Breast epithelium (tissue), 4 donors: Measurements from ENCODE around the gene WNT5B. TPM values are rescaled to one million over a fixed set of nuclear protein-coding genes. Genes with fewer than 3 reads are reported as not detected.

Experiments used
- DNase-seq, 2 donors: peaks; one replicate each; pipeline ENCODE4 v3.0.0-alpha.2; 2019; ENCODE audit warnings: low spot score in 2 of 2
- H3K27ac ChIP-seq, 2 donors: fragments of 200-600 bp; sonication (generic) in 1 of 2; one replicate each; pipeline ENCODE4 v1.5.1; 2016 to 2019; ENCODE audit warnings: mild to moderate bottlenecking in 1 of 2
- H3K27me3 ChIP-seq, 2 donors: fragments of 200-600 bp; sonication (generic) in 1 of 2; one replicate each; pipeline versions ENCODE4 v1.5.1 to v1.6.0; 2017 to 2019; ENCODE audit warnings: control low read depth in 1 of 2, mild to moderate bottlenecking in 1 of 2
- H3K36me3 ChIP-seq: fragments of 200-600 bp; one replicate; pipeline ENCODE4 v1.5.1; 2019
- H3K4me1 ChIP-seq, 2 donors: fragments of 200-600 bp; sonication (generic); one replicate each; pipeline ENCODE4 v1.5.1; 2016 to 2019; ENCODE audit warnings: control low read depth in 1 of 2
- H3K4me3 ChIP-seq, 3 donors: fragments of 200-600 bp; sonication (generic); 1 replicate in 2 of 3; 2 replicates in 1 of 3; pipeline ENCODE4 v1.5.1; 2016 to 2019; ENCODE audit warnings: mild to moderate bottlenecking in 3 of 3, moderate library complexity in 2 of 3
- H3K9me3 ChIP-seq, 2 donors: fragments of 200-600 bp; sonication (generic) in 1 of 2; one replicate each; pipeline ENCODE4 v1.5.1; 2016 to 2019; ENCODE audit warnings: control low read depth in 1 of 2
- POLR2A ChIP-seq: fragments of 450-650 bp; IDR thresholded peaks from one replicate; pipeline ENCODE4 v1.6.1; 2016; ENCODE audit warnings: antibody characterized with exemption, mild to moderate bottlenecking, moderate library complexity
- POLR2AphosphoS5 ChIP-seq, 3 donors: sonication (generic); formaldehyde crosslinking; IDR thresholded peaks; one replicate each; pipeline ENCODE4 v1.6.1; 2017; ENCODE audit warnings: antibody characterized with exemption in 3 of 3
- intact Hi-C: fragments of 100-400 bp; cut with DNase I; formaldehyde crosslinking; loops from one replicate; pipeline ENCODE4 v1.15.1; 2023; ENCODE audit warnings: low total_unique reads
- total RNA-seq, 3 donors: library from RNA; depleted of rRNA; stranded (reverse); fragments of >200 nt; gene quantifications; one replicate each; pipeline ENCODE4 v1.1.0, GENCODE V29; 2016
- TF ChIP-seq, protein P1 (sequence below), 3 donors: fragments of 450-650 bp; IDR thresholded peaks; one replicate each; pipeline ENCODE4 v1.5.1; 2016 to 2017; ENCODE audit warnings: antibody characterized with exemption in 3 of 3, mild to moderate bottlenecking in 3 of 3, moderate library complexity in 3 of 3

Gene WNT5B
- total RNA-seq, 3 donors from 2014 or later: 3.9 to 11.9 (median 4.0) TPM

DNA sequence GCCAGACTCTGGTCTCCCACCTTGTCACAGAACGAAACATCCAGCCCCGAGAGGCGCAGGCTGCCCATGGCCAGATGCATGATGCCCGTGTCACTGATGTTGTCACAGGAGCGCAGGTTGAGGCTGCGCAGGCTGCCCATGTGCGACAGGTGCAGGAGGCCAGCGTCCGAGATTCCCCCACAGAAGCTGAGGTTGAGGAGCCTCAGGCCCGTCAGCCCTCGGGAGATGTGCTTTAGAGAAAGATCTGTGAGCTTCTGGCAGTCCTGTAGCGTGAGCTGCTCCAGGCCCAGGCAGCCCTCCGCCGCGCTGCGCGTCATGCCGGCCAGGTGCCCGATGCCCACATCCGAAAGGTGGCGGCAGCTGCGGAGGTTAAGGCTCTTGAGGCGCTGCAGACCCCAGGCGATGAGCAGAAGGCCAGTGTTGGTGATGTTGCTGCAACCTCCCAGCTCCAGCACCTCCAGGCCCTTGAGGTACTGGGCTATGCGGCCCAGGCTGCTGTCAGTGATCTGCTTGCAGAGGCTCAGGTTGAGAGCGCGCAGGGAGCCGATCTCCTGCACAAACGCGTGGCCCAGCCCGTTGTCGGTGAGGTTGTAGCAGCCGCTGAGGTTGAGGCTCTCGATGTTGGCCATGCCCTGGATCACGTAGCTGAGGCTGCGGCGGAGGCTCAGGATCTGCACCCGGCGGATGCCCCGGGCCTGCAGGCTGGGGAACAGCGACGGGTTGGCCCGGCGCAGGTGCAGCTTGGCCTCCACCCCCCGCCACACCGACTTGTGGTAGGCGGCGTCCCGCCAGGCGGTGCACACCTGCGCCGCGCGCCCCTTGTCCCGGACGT, 35.6 kb upstream of the WNT5B start:
- TF ChIP-seq POLR2AphosphoS5 (IDR thresholded peaks at IDR 0.05) (peak in 1 of 3 donors; percentile 8), POLR2A (no peak)
- TF ChIP-seq, protein P1, sequence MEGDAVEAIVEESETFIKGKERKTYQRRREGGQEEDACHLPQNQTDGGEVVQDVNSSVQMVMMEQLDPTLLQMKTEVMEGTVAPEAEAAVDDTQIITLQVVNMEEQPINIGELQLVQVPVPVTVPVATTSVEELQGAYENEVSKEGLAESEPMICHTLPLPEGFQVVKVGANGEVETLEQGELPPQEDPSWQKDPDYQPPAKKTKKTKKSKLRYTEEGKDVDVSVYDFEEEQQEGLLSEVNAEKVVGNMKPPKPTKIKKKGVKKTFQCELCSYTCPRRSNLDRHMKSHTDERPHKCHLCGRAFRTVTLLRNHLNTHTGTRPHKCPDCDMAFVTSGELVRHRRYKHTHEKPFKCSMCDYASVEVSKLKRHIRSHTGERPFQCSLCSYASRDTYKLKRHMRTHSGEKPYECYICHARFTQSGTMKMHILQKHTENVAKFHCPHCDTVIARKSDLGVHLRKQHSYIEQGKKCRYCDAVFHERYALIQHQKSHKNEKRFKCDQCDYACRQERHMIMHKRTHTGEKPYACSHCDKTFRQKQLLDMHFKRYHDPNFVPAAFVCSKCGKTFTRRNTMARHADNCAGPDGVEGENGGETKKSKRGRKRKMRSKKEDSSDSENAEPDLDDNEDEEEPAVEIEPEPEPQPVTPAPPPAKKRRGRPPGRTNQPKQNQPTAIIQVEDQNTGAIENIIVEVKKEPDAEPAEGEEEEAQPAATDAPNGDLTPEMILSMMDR (IDR thresholded peaks at IDR 0.05): no peak
- intact Hi-C loops: loop anchor here (10.0 kb wide), 1 partner anchor 1209 kb away; the partner anchor contains the start of gene KDM5A
- no peak for DNase-seq
- no peaks in the 10 kb centered on the region for H3K9me3 ChIP-seq
- peaks cover 23 to 39% of the 10 kb centered on the region in 2 donors for H3K4me1 ChIP-seq
- peak overlapping the region; percentile 94 to 95 for H3K27ac ChIP-seq
- peak overlapping the region; percentile 77 to 87 (median 83) for H3K4me3 ChIP-seq
- H3K27me3 ChIP-seq: no peaks in the 10 kb centered on the region
- no peaks in the 10 kb centered on the region for H3K36me3 ChIP-seq

DNA sequence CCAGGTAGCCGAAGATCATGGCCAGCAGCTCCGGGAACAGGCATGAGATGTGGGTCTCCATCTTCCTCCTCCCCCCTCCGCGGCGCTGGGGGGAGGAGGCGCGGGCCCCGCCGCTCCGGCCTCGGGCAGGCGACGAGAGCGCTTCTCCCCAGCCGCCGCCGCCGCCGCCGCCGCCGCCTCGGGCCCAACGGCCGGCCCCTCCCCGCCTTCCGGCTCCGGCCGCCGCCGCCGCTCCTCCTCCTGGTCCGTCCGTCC, 35.1 kb upstream of the WNT5B start:
- TF ChIP-seq, protein P1 (IDR thresholded peaks at IDR 0.05): no peak
- TF ChIP-seq POLR2A (no peak), POLR2AphosphoS5 (IDR thresholded peaks at IDR 0.05) (peak in 1 of 3 donors; percentile 2)
- no peaks in the 10 kb centered on the region for H3K9me3 ChIP-seq
- H3K27ac ChIP-seq: peak overlapping the region; percentile 94 to 95
- intact Hi-C loops: loop anchor here (10.0 kb wide), 1 partner anchor 1209 kb away; the partner anchor contains the start of gene KDM5A
- H3K36me3 ChIP-seq: no peaks in the 10 kb centered on the region
- H3K27me3 ChIP-seq: no peaks in the 10 kb centered on the region
- peaks cover 23 to 39% of the 10 kb centered on the region in 2 donors for H3K4me1 ChIP-seq
- peak overlapping the region; percentile 77 to 87 (median 83) for H3K4me3 ChIP-seq
- no peak for DNase-seq

DNA sequence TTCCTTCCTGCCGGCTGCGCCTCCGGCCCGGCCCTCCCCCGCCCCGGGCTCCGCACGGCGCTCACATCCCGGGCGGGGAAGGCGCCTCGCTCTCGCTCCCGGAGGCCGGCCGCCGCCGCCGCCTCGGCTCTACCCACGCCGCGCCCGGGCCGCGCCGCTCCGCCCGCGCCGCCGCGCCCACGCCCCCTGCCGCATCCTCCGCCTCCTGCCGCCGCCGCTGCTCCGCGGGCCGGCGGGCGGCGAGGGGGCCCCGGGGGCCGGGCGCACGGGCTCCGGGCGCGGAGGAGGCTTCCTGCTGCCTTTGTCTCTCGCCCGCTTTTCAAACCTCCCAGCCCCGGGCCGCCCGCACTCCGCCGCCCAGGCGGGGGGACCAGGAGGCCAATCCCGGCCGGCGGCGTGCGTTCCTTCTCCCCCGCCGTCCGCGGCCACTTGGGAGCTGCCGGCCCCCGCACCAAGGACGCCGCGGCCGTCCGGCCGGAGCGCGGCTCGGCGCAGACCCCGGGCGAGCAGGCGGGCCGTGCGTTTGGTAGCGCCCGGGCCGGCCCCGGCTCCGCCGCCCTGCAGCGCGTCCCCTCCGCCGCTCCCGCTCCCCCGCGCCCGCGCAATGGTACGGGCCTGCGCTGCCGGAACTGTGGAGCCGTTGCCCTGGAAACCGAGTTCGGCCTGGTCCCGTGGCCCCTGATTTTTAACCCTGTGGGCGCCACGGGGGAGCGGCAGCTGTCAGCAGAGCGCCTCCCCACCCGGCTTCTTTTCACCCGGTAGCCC, 34.6 kb upstream of the WNT5B start, which contains the start of gene FBXL14:
FBXL14 (minus strand) TSS at position 321 of the 765 bp plus-strand sequence. CDS start 515 bp downstream, outside the sequence.
- intact Hi-C loops: loop anchor here (10.0 kb wide), 1 partner anchor 1210 kb away; the partner anchor contains the start of gene KDM5A
- TF ChIP-seq POLR2A: no peak
- TF ChIP-seq, protein P1 (IDR thresholded peaks at IDR 0.05): peak in 1 of 3 donors; percentile 9
- H3K9me3 ChIP-seq: no peaks in the 10 kb centered on the region
- no peaks in the 10 kb centered on the region for H3K27me3 ChIP-seq
- DNase-seq: peak; percentile 60 to 81
- no peaks in the 10 kb centered on the region for H3K36me3 ChIP-seq
- peak within 1 kb of the TSS; percentile 77 to 87 (median 83) for H3K4me3 ChIP-seq
- H3K4me1 ChIP-seq: peaks cover 23 to 38% of the 10 kb centered on the region in 2 donors
- H3K27ac ChIP-seq: peak within 1 kb of the TSS; percentile 94 to 95

DNA sequence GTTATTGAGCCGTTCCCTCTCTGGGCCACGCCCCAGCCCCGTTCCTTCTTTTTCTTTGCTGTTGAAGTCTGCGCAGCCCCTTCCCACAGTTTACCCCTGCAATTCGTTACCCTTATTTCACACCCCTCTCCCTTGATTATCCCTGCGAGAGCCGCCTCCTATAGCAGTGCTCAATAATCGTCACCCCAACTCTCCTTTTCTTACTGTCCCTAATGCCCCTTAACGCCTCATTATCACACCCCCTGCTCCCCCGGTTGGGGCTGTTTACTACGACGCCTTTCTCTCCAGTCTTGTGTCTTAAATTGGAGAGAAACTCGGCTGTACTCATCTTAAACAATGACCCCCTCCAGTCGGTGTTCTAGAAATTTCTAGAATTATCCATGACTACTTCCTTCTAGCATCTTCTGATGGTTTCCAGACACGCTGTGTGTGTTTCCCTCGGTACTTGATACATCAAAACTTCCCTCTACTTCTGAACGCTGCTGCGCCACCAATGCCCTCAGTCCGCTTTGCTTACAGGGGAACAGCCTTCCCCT, 33.9 kb upstream of the WNT5B start:
- no peak for TF ChIP-seq POLR2AphosphoS5 (IDR thresholded peaks at IDR 0.05)
- intact Hi-C loops: loop anchor here (10.0 kb wide), 1 partner anchor 1210 kb away; the partner anchor contains the start of gene KDM5A
- Histone ChIP-seq H3K27me3 (no peaks in the 10 kb centered on the region), H3K9me3 (no peaks in the 10 kb centered on the region), H3K27ac (peak overlapping the region; percentile 94 to 95), H3K36me3 (no peaks in the 10 kb centered on the region), H3K4me1 (peaks cover 20 to 32% of the 10 kb centered on the region in 2 donors), H3K4me3 (peak overlapping the region; percentile 77 to 87 (median 83))
- DNase-seq: no peak

DNA sequence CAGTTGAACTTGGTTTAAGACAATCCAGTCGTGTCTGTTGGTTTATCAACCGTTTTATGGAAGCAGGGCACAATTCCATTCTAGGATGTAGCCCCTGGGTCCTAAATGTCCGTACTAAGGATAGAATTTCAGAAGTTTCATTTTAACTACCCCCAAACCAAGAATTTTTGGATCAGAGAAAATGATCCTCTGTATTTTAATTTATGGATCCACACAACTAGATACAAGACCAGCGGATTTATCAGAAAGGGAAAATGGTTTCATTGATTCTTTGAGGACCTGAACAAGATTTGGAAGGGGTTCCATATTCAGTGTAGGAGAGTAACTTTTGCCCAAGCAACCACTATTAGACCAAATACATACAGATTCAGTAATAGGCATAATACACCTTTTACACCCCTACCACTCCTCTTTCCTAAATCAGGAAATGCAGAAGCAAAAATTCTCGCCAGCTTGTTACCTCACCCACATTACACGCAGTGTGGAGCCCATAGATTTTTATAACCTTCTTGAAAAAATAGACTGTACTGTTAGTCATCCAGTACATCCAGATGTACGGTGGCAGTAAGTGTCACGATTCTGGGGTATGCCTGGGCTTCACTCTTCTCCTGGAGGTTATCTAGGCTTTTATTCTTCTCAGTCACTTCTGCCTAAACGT, 33.2 kb upstream of the WNT5B start:
- no peaks in the 10 kb centered on the region for H3K27me3 ChIP-seq
- H3K4me1 ChIP-seq: peaks cover 15 to 27% of the 10 kb centered on the region in 2 donors
- intact Hi-C loops: loop anchor here (10.0 kb wide), 1 partner anchor 1211 kb away; the partner anchor contains the start of gene KDM5A
- DNase-seq: no peak
- H3K27ac ChIP-seq: peak overlapping the region; percentile 94 to 95
- no peaks in the 10 kb centered on the region for H3K9me3 ChIP-seq
- no peaks in the 10 kb centered on the region for H3K36me3 ChIP-seq
- peak overlapping the region in 2 of 3 donors; percentile 77 to 87 for H3K4me3 ChIP-seq
- no peak for TF ChIP-seq POLR2A
- no peak for TF ChIP-seq POLR2AphosphoS5 (IDR thresholded peaks at IDR 0.05)
- TF ChIP-seq, protein P1 (IDR thresholded peaks at IDR 0.05): no peak
